Hematopoietic multipotent progenitor cell treated with erythropoietin and hydrocortisone succinate and interleukin-3 and kit ligand, for 8 days (in vitro differentiated cells): ENCODE measurements around the gene CCL7.
A peak's percentile ranks its signal among the peaks of the same experiment; 100 is the strongest.
"Not testable (repeated sequence)": the region's sequence is repeated elsewhere in the genome, so short reads cannot be mapped to it uniquely, and the experiment has no call there.

Experiments
- DNase-seq: peaks from one replicate; pipeline ENCODE4 v3.0.0-alpha.2; 2015

CCL7 gene

GRCh38 chr17:34269969-34270368, at the start of gene CCL7:
CCL7 (plus strand) TSS chr17:34270221; CDS start chr17:34270291, 70 bp downstream.
- no peak for DNase-seq

- no peak for DNase-seq
These were observed 49.1 kb upstream of the CCL7 start for GRCh38 chr17:34220752-34221395.

GRCh38 chr17:34221411-34221810, 48.6 kb upstream of the CCL7 start:
- DNase-seq: no peak

GRCh38 chr17:34222722-34223497, 47.1 kb upstream of the CCL7 start:
- no peak for DNase-seq

- DNase-seq: no peak
These were observed 45.0 kb upstream of the CCL7 start for GRCh38 chr17:34225046-34225445.

GRCh38 chr17:34226011-34226743, 43.8 kb upstream of the CCL7 start:
- no peak for DNase-seq

GRCh38 chr17:34226744-34227034, 43.3 kb upstream of the CCL7 start:
- DNase-seq: no peak

GRCh38 chr17:34227293-34227692, 42.7 kb upstream of the CCL7 start:
- DNase-seq: not testable (repeated sequence)

- no peak for DNase-seq
These were observed 42.3 kb upstream of the CCL7 start for GRCh38 chr17:34227707-34228106.

- DNase-seq: no peak
These were observed 41.2 kb upstream of the CCL7 start for GRCh38 chr17:34228781-34229180.

GRCh38 chr17:34230342-34230741, 39.7 kb upstream of the CCL7 start:
- DNase-seq: no peak

GRCh38 chr17:34234616-34235015, 35.4 kb upstream of the CCL7 start:
- DNase-seq: no peak

- DNase-seq: no peak
These were observed 34.5 kb upstream of the CCL7 start for GRCh38 chr17:34235389-34236028.

- peak; percentile 56 for DNase-seq
These were observed 33.6 kb upstream of the CCL7 start for GRCh38 chr17:34236281-34236892.

- no peak for DNase-seq
These were observed 32.6 kb upstream of the CCL7 start for GRCh38 chr17:34237458-34237857.

GRCh38 chr17:34241062-34241461, 29.0 kb upstream of the CCL7 start:
- no peak for DNase-seq

- DNase-seq: peak; percentile 28
These were observed 27.2 kb upstream of the CCL7 start for GRCh38 chr17:34242587-34243363.

- no peak for DNase-seq
These were observed 26.4 kb upstream of the CCL7 start for GRCh38 chr17:34243364-34244320.

GRCh38 chr17:34245351-34245905, 24.6 kb upstream of the CCL7 start:
- no peak for DNase-seq

- DNase-seq: no peak
These were observed 23.6 kb upstream of the CCL7 start for GRCh38 chr17:34246446-34246845.

GRCh38 chr17:34246881-34247280, 23.1 kb upstream of the CCL7 start:
- no peak for DNase-seq
